GM23248 (cell line): Measurements from ENCODE around the gene TOLLIP. TPM values are rescaled to one million over a fixed set of nuclear protein-coding genes. Genes with fewer than 3 reads are reported as not detected.

Source experiments
- DNase-seq: peaks from one replicate; pipeline ENCODE4 v3.0.0-alpha.2; 2015
- H2AFZ ChIP-seq: fragments of 200-600 bp; sonication (generic); 2 replicates; pipeline ENCODE4 v1.6.1; 2016; ENCODE audit warnings: antibody characterized with exemption
- H3F3A ChIP-seq: fragments of 200-600 bp; sonication (generic); 2 replicates; pipeline ENCODE4 v1.6.1; 2016; ENCODE audit warnings: mild to moderate bottlenecking, antibody characterized with exemption, mixed run types; ENCODE audit not compliant: insufficient read depth
- H3K27ac ChIP-seq: fragments of 200-600 bp; sonication (generic); 2 replicates; pipeline ENCODE4 v1.5.1; 2016; ENCODE audit warnings: mild to moderate bottlenecking
- H3K27me3 ChIP-seq: fragments of 200-600 bp; sonication (generic); replicated peaks from 2 replicates; pipeline ENCODE4 v1.6.1; 2016; ENCODE audit warnings: mild to moderate bottlenecking; ENCODE audit not compliant: insufficient read depth
- H3K36me3 ChIP-seq: fragments of 200-600 bp; sonication (generic); 2 replicates; pipeline ENCODE4 v1.6.1; 2016; ENCODE audit warnings: low read depth, mild to moderate bottlenecking
- H3K4me1 ChIP-seq: fragments of 200-600 bp; sonication (generic); 2 replicates; pipeline ENCODE4 v1.6.1; 2016; ENCODE audit warnings: mild to moderate bottlenecking; ENCODE audit not compliant: insufficient read depth
- H3K4me2 ChIP-seq: fragments of 200-600 bp; sonication (generic); one replicate; pipeline ENCODE4 v1.6.1; 2016; ENCODE audit warnings: mild to moderate bottlenecking; ENCODE audit not compliant: unreplicated experiment
- H3K4me3 ChIP-seq: fragments of 200-600 bp; sonication (generic); 2 replicates; pipeline ENCODE4 v1.5.1; 2016; ENCODE audit warnings: mild to moderate bottlenecking
- H3K79me2 ChIP-seq: fragments of 200-600 bp; sonication (generic); 2 replicates; pipeline ENCODE4 v1.6.1; 2016; ENCODE audit warnings: mild to moderate bottlenecking; ENCODE audit not compliant: insufficient read depth
- H3K9ac ChIP-seq: fragments of 200-600 bp; sonication (generic); 2 replicates; pipeline ENCODE4 v1.6.1; 2016; ENCODE audit warnings: mild to moderate bottlenecking
- H3K9me2 ChIP-seq: fragments of 200-600 bp; sonication (generic); 2 replicates; pipeline ENCODE4 v1.6.1; 2016; ENCODE audit warnings: mixed run types, mild to moderate bottlenecking, moderate library complexity; ENCODE audit not compliant: insufficient read depth
- H3K9me3 ChIP-seq: fragments of 200-600 bp; sonication (generic); one replicate; pipeline ENCODE4 v1.6.1; 2017; ENCODE audit warnings: low read depth
- H4K20me1 ChIP-seq: fragments of 200-600 bp; sonication (generic); 2 replicates; pipeline ENCODE4 v1.6.0; 2016; ENCODE audit not compliant: insufficient read depth
- EZH2 ChIP-seq: fragments of 200-600 bp; sonication (generic); IDR thresholded peaks from 2 replicates; pipeline ENCODE4 v1.6.1; 2018; ENCODE audit warnings: antibody characterized with exemption, mild to moderate bottlenecking; ENCODE audit not compliant: insufficient read depth, poor library complexity, severe bottlenecking
- EZH2phosphoT487 ChIP-seq: fragments of 200-600 bp; sonication (generic); IDR thresholded peaks from 2 replicates; pipeline ENCODE4 v1.6.1; 2018; ENCODE audit warnings: antibody characterized with exemption, moderate library complexity, mild to moderate bottlenecking, low read depth; ENCODE audit not compliant: insufficient read depth
- WGBS, 2 experiments: methylation state at CpG; one replicate each; pipeline ENCODE4 v1.1.6; 2015 to 2017; ENCODE audit warnings: low lambda C conversion rate in 2 of 2, low coverage in 1 of 2; ENCODE audit errors: missing lambda C conversion rate in 2 of 2; 5-methylcytosine and 5-hydroxymethylcytosine counted together
- in situ Hi-C: fragments of 300-500 bp; cut with MboI; formaldehyde crosslinking; loops from 2 replicates; pipeline ENCODE4 v1.15.0; 2020
- polyA plus RNA-seq: library from polyadenylated mRNA; unstranded; fragments of >200 nt; fragmentation: Nextera tagmentation; extraction: Ambion mirVana; gene quantifications from 2 replicates; pipeline ENCODE4 v1.2.1, GENCODE V29; 2016
- total RNA-seq: library from RNA; depleted of rRNA; stranded (reverse); fragments of >200 nt; shearing (Covaris generic); gene quantifications from 2 replicates; pipeline ENCODE4 v1.2.3, GENCODE V29; 2014

Gene TOLLIP
- total and polyA plus RNA-seq, 2 experiments from 2014 or later: 27.3 to 57.7 TPM

DNA sequence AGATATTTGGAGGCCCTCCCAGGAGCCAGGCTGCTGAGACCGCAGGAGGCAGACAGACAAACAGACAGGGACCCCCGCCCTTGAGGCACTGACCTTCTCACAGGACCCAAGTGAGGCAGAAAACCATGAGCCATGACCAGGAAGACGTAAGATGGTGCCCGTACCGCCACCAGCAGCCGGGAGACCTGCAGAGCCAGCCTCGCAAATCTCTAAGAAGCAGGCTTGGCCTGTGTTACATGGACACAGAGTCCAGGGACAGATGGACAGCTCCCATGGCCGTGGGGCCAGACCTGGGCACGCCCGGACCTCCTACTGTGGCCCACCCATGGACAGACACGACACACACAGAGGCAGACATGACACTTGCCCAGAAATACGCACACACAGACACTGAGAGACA is 30.7 kb upstream of the TOLLIP start:
- DNase-seq: no peak
- Histone ChIP-seq H2AFZ (no peak overlapping the region), H3K9me2 (no peaks in the 10 kb centered on the region), H3K4me3 (no peak overlapping the region), H3K27me3 (0 out of 2 replicates have a peak, but pooled peaks cover 1% of the 10 kb centered on the region), H3K4me2 (no peak overlapping the region), H3K4me1 (peaks cover 5% of the 10 kb centered on the region; the same call in 1 of the 2 replicates), H3F3A (peaks cover 11% of the 10 kb centered on the region; the same call in 1 of the 2 replicates), H3K9ac (no peak overlapping the region), H3K79me2 (no peaks in the 10 kb centered on the region), H3K9me3 (no peaks in the 10 kb centered on the region), H3K36me3 (no peaks in the 10 kb centered on the region), H3K27ac (no peak overlapping the region), H4K20me1 (no peaks in the 10 kb centered on the region)
- in situ Hi-C loops: no loop called here
- TF ChIP-seq EZH2phosphoT487 (no peak), EZH2 (no peak)
- 79 to 82% methylated on average over 12 of the region's 12 CpGs for WGBS, 2 experiments

DNA sequence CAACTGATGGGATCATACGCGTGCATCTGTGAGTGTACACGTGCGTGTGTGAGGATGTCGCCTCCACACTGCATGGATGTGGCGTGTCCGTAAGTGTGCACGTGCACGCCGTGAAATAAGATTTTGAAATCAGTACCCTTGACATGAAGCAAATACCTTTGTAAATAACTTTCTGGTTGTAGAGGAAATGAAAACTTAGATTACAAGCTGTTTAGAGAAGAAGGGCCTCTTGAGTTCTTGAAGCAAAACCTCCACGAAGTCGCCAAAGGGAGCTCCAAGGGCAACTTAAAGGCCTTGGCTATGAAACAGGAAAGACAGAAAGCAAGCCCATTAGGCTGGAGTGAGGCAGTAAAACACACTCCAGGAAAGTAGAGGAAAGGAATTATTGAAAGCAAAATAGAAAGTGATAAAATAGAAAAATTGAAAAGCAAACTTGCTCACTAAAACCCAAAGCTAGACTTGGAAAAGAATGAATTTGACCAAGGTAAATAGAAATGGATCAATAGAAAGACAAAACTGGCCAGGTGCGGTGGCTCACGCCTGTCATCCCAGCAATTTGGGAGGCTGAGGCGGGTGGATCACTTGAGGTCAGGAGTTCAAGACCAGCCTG is 29.7 kb upstream of the TOLLIP start:
- no peak overlapping the region for H3K4me2 ChIP-seq
- H3K79me2 ChIP-seq: no peaks in the 10 kb centered on the region
- no peak overlapping the region for H3K9ac ChIP-seq
- in situ Hi-C loops: no loop called here
- H3K4me3 ChIP-seq: no peak overlapping the region
- WGBS, 2 experiments: 62 to 67% methylated on average over 15 of the region's 15 CpGs
- no peak overlapping the region for H3K27ac ChIP-seq
- peak; percentile 17 for DNase-seq
- no peak overlapping the region for H2AFZ ChIP-seq
- peaks cover 5% of the 10 kb centered on the region; the same call in 1 of the 2 replicates for H3K4me1 ChIP-seq
- H3K9me2 ChIP-seq: no peaks in the 10 kb centered on the region
- no peaks in the 10 kb centered on the region for H3K27me3 ChIP-seq
- H3K9me3 ChIP-seq: no peaks in the 10 kb centered on the region
- H4K20me1 ChIP-seq: no peaks in the 10 kb centered on the region
- peaks cover 11% of the 10 kb centered on the region; the same call in 1 of the 2 replicates for H3F3A ChIP-seq
- TF ChIP-seq EZH2 (no peak), EZH2phosphoT487 (no peak)
- no peaks in the 10 kb centered on the region for H3K36me3 ChIP-seq

DNA sequence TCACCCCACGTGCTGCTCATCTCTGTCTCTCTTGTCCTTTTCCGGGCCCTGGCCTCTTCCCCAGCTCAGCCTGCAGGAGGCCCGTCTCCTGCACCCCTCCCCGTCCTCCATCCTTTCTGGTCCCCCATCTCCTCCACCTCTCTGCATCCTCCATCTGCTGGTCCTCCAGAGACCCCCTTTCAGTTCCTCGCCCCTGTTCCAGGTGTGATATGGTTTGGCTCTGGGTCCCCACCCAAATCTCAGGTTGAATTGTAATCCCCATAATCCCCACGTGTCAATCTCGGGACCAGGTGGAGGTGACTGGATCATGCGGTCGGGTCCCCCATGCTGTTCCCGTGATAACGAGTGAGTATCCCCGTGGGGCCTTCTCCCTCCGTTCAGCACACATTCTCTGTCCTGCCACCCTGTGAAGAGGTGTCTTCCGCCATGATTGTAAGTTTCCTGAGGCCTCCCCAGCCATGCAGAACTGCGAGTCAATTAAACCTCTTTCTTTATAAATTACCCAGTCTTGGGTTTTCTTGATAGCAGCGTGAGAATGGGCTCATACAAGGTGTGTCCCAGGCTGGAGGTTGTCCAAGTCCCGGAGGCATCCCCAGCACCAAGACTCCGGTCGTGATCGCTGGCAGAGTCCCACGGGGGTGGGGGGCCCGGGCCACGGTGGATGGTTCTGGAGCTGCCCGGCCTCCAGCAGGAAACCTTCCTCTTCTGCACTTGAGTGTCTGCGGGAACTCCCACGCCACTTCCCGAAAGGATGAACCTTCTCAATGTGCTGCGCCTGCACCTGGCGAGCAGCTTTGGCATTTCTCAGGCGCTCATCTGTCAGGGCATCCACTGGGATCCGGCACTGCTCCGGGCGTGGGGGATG is 29.0 kb upstream of the TOLLIP start:
- H3K9ac ChIP-seq: no peak overlapping the region
- no peak overlapping the region for H3K27ac ChIP-seq
- no peak overlapping the region for H3K4me3 ChIP-seq
- H3K79me2 ChIP-seq: no peaks in the 10 kb centered on the region
- H3K27me3 ChIP-seq: no peaks in the 10 kb centered on the region
- no peaks in the 10 kb centered on the region for H4K20me1 ChIP-seq
- WGBS, 2 experiments: 65 to 68% methylated on average over 33 of the region's 33 CpGs
- H3F3A ChIP-seq: peaks cover 11% of the 10 kb centered on the region; the same call in 1 of the 2 replicates
- H3K9me3 ChIP-seq: no peaks in the 10 kb centered on the region
- in situ Hi-C loops: no loop called here
- no peaks in the 10 kb centered on the region for H3K36me3 ChIP-seq
- peaks cover 5% of the 10 kb centered on the region; the same call in 1 of the 2 replicates for H3K4me1 ChIP-seq
- TF ChIP-seq EZH2 (no peak), EZH2phosphoT487 (no peak)
- H3K9me2 ChIP-seq: no peaks in the 10 kb centered on the region
- no peak overlapping the region for H3K4me2 ChIP-seq
- DNase-seq: no peak
- no peak overlapping the region for H2AFZ ChIP-seq

DNA sequence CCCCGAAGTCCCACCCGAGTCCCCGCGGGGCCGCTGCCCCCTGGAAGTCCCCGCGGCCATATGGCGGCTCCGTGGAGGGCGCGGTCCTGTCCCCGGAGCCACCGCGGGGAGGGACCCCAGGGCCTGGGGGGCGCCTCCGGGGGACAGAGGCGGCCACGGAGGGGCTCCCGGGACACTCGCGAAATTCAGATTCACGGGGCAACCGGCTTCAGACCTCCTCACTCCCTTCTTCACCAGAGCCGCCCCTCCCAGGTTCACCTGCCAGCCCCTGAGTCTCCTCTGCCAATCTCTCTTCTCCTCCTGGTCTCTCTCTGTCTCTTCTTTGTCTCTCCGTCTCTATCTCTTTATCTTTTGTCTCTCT is 28.2 kb upstream of the TOLLIP start:
- Histone ChIP-seq H3K4me2 (no peak overlapping the region), H3K9me3 (no peaks in the 10 kb centered on the region), H3K36me3 (no peaks in the 10 kb centered on the region), H3F3A (peaks cover 11% of the 10 kb centered on the region; the same call in 1 of the 2 replicates), H2AFZ (no peak overlapping the region), H3K9ac (no peak overlapping the region), H3K4me1 (peaks cover 5% of the 10 kb centered on the region; the same call in 1 of the 2 replicates), H3K9me2 (no peaks in the 10 kb centered on the region), H3K27ac (no peak overlapping the region), H3K27me3 (no peaks in the 10 kb centered on the region), H3K4me3 (no peak overlapping the region), H4K20me1 (no peaks in the 10 kb centered on the region), H3K79me2 (no peaks in the 10 kb centered on the region)
- 45 to 60% methylated on average over 7 to 25 of the region's 25 CpGs for WGBS, 2 experiments
- no peak for DNase-seq
- TF ChIP-seq EZH2 (no peak), EZH2phosphoT487 (no peak)
- in situ Hi-C loops: no loop called here
